Measurements from ENCODE around the gene HIVEP3.

GRCh38 chr1:41852091-41852490 lies 66.6 kb downstream of the HIVEP3 start:
- TF ChIP-seq CTCF (IDR thresholded peaks at IDR 0.05) (no peak), POLR2A (IDR thresholded peaks at IDR 0.05) (no peak)

Data from body of pancreas (tissue), 4 donors.